ENCODE results near the gene EIF1AD. TPM values are rescaled to one million over a fixed set of nuclear protein-coding genes. Genes with fewer than 3 reads are reported as not detected.
A peak's percentile ranks its signal among the peaks of the same experiment; 100 is the strongest.

The EIF1AD gene
- total and polyA plus RNA-seq, 2 experiments from 2014 or later, result 19.4 to 25.6 TPM

DNA sequence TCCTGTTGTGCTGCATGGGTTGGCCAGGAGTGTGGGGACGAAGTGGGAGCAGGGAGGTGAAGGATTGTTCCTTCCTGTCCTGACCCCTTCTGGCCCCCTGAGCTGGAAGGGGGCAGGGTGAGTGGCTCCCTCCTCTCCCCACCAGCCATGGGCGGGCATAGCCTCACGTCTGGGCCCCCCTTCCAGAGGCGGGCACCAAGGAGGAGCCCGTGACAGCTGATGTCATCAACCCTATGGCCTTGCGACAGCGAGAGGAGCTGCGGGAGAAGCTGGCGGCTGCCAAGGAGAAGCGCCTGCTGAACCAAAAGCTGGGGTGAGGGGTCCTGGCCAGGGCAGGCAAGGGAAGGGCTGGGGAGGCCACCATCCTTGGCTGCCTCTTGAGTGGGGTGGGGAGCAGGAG lies 37.1 kb downstream of the EIF1AD start:
- no peaks in the 10 kb centered on the region for H3K9me3 ChIP-seq (ENCODE audit: low read depth)
- 91% methylated on average over 10 of the region's 10 CpGs for WGBS (ENCODE audit: low lambda C conversion rate, missing lambda C conversion rate)
- no peaks in the 10 kb centered on the region for H3K27me3 ChIP-seq
- no peak overlapping the region for H2AFZ ChIP-seq
- TF ChIP-seq EZH2 (IDR thresholded peaks at IDR 0.05; ENCODE audit: borderline replicate concordance) (no peak), CTCF (IDR thresholded peaks at IDR 0.05; ENCODE audit: poor library complexity) (no peak)
- no peaks in the 10 kb centered on the region for H3K36me3 ChIP-seq (replicated peaks; ENCODE audit: insufficient read depth, low read depth)
- H3K4me2 ChIP-seq, result no peak overlapping the region
- peaks cover 11% of the 10 kb centered on the region for H3K4me1 ChIP-seq (ENCODE audit: insufficient read depth)
- H3K4me3 ChIP-seq, result no peak overlapping the region
- H4K20me1 ChIP-seq (ENCODE audit: insufficient read depth, poor library complexity, severe bottlenecking), result peaks cover 3% of the 10 kb centered on the region
- H3K27ac ChIP-seq, result no peak overlapping the region
- DNase-seq (ENCODE audit: low spot score), result no peak
- peaks cover 28% of the 10 kb centered on the region for H3K79me2 ChIP-seq
- H3K9me2 ChIP-seq (replicated peaks; ENCODE audit: insufficient read depth), result no peaks in the 10 kb centered on the region

GRCh38 chr11:65962141-65962564 lies 39.8 kb downstream of the EIF1AD start:
- no peaks in the 10 kb centered on the region for H3K9me2 ChIP-seq (replicated peaks; ENCODE audit: insufficient read depth)
- no peaks in the 10 kb centered on the region for H3K9me3 ChIP-seq (ENCODE audit: low read depth)
- H3K27ac ChIP-seq, result no peak overlapping the region
- peak overlapping the region; percentile 44 for H3K4me3 ChIP-seq
- H3K79me2 ChIP-seq, result peaks cover 28% of the 10 kb centered on the region
- TF ChIP-seq CTCF (IDR thresholded peaks at IDR 0.05; ENCODE audit: poor library complexity), result no peak
- TF ChIP-seq EZH2phosphoT487 (IDR thresholded peaks at IDR 0.05; ENCODE audit: low read depth, severe bottlenecking, unreplicated experiment), result no peak
- TF ChIP-seq EZH2 (IDR thresholded peaks at IDR 0.05; ENCODE audit: borderline replicate concordance), result no peak
- peaks cover 11% of the 10 kb centered on the region for H3K4me1 ChIP-seq (ENCODE audit: insufficient read depth)
- H3K4me2 ChIP-seq, result peak overlapping the region; percentile 89
- no peaks in the 10 kb centered on the region for H3K36me3 ChIP-seq (replicated peaks; ENCODE audit: insufficient read depth, low read depth)
- no peak for DNase-seq (ENCODE audit: low spot score)
- peaks cover 3% of the 10 kb centered on the region for H4K20me1 ChIP-seq (ENCODE audit: insufficient read depth, poor library complexity, severe bottlenecking)
- 14% methylated on average over 13 of the region's 13 CpGs for WGBS (ENCODE audit: low lambda C conversion rate, missing lambda C conversion rate)
- peak overlapping the region; percentile 72 for H2AFZ ChIP-seq
- H3K27me3 ChIP-seq, result no peaks in the 10 kb centered on the region

- 1% methylated on average over 94 of the region's 97 CpGs for WGBS (ENCODE audit: low lambda C conversion rate, missing lambda C conversion rate)
- TF ChIP-seq CTCF (IDR thresholded peaks at IDR 0.05; ENCODE audit: poor library complexity), result no peak
- no peak for TF ChIP-seq EZH2phosphoT487 (IDR thresholded peaks at IDR 0.05; ENCODE audit: low read depth, severe bottlenecking, unreplicated experiment)
- no peak for TF ChIP-seq EZH2 (IDR thresholded peaks at IDR 0.05; ENCODE audit: borderline replicate concordance)
- H3K27ac ChIP-seq, result peak within 1 kb of the TSS; percentile 88
- H3K4me3 ChIP-seq, result peak within 1 kb of the TSS; percentile 44
- no peaks in the 10 kb centered on the region for H3K9me2 ChIP-seq (replicated peaks; ENCODE audit: insufficient read depth)
- H3K9me3 ChIP-seq (ENCODE audit: low read depth), result no peaks in the 10 kb centered on the region
- peaks cover 3% of the 10 kb centered on the region for H4K20me1 ChIP-seq (ENCODE audit: insufficient read depth, poor library complexity, severe bottlenecking)
- peak; percentile 99 for DNase-seq (ENCODE audit: low spot score)
- no peaks in the 10 kb centered on the region for H3K27me3 ChIP-seq
- H2AFZ ChIP-seq, result peak within 1 kb of the TSS; percentile 72
- peaks cover 11% of the 10 kb centered on the region for H3K4me1 ChIP-seq (ENCODE audit: insufficient read depth)
- H3K79me2 ChIP-seq, result peaks cover 28% of the 10 kb centered on the region
- no peaks in the 10 kb centered on the region for H3K36me3 ChIP-seq (replicated peaks; ENCODE audit: insufficient read depth, low read depth)
- H3K4me2 ChIP-seq, result peak within 1 kb of the TSS; percentile 89
Measured at GRCh38 chr11:65961267-65962140, 40.5 kb downstream of the EIF1AD start, which contains the start of gene SART1. TSS of gene SART1 (plus strand) at chr11:65961734. CDS start at chr11:65961781, 47 bp downstream.
